ENCODE results near the gene SDHAF1.
"Not testable (repeated sequence)": the region's sequence is repeated elsewhere in the genome, so short reads cannot be mapped to it uniquely, and the experiment has no call there.

Gene SDHAF1

DNA sequence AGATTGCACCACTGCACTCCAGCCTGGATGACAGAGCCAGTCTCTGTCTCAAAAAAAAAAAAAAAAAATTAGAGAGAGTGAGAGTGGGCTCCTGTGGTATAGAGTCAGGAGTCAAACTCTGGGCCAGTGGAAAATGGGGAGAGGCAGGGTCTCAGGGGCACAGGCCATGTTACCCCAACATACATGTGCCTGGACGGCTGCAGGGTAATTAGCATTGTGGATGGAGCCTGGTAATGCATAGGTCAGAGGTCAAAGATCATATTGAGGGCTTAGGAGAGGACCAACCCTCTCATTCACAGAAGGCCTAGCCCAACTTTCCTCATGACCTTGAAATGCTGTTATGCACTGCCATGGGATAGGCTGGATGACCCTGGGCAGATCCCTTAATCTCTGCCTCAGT is 30.6 kb downstream of the SDHAF1 start:
- no peak for DNase-seq

DNA sequence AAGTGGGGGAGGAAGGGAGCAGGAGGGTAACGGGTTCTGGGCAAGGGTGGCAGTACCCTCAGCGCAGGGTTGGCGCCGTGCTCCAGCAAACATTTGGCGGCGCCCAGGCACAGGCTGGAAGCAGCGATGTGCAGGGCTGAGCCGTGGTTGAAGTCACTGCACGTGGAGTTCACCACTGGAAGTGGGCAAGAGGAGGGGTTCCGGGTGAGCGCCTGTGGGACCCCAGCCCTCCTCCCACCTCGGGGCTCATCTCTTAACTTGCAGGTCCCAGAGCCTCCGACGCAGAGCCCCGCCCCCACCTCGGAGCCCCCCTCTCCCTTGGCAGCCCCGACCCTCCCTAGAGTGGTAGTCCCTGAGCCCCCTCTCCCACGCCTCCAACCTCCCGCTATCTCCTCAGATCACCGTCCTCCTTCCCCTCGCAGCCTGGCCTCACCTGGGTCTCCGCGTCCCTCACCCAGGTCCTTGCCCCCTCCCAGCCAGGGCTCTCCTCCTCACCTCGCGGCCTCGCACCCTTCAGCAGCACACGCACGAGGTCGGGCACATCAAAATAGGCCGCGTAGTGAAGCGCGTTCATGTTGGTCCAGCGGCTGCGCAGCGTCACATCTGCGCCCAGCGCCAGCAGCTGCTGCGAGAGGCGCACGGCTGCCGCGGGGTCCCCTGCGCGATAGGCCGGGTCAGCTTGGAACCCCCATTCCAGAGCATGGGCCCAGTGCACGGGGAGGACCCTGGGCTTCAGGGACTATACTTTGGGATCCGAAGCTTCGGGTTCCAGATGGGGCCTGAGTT is 31.3 kb downstream of the SDHAF1 start:
- DNase-seq: no peak

DNA sequence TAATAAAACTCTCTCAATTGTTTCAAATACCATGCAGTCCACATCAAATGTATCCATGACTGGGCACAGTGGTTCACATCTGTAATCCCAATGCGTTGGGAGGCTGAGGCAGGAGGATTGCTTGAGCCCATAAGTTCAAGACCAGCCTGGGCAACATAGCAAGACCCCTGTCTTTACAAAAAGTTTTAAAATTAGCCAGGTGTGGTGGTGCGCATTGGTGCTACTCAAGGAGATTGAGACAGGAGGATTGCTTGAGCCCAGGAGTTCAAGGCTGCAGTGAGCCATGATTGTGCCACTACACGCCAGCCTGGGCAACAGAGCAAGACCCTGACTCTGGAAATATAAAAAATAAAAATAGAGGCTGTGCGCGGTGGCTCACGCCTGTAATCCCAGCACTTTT is 32.7 kb downstream of the SDHAF1 start:
- no peak for DNase-seq

DNA sequence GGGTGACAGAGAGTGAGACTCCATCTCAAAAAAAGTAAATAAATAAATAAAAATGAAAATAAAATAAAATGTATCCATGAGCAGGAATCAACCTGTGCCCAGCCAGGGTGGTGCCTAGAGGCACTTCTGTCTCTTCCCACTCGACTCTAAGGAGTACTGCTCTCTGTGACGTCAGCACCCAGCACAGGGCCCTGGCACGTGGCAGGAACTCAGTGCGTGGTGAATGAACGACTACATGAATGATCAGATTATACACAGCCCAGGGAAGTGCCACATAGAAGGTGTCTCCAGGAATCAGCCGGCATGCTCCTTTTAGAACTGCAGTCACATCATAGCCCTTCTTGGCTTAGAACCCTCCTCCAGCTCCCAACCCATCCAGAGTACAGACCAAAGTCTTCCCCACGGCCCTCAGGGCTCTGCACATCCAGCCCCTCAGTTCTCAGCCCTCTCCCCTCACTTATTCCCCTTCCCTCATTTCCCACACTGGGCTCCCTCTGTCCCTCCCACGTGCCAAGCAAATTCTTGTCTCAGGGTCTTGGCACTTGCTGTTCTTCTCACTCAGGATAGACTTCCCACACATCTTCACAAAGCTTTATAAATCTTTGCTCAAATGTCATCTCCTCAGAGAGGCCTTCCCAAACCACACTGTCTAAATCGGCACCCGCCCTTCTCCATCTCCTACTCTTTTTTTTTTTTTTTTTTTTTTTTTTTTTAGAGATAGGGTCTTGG is 33.5 kb downstream of the SDHAF1 start:
- no peak for DNase-seq

DNA sequence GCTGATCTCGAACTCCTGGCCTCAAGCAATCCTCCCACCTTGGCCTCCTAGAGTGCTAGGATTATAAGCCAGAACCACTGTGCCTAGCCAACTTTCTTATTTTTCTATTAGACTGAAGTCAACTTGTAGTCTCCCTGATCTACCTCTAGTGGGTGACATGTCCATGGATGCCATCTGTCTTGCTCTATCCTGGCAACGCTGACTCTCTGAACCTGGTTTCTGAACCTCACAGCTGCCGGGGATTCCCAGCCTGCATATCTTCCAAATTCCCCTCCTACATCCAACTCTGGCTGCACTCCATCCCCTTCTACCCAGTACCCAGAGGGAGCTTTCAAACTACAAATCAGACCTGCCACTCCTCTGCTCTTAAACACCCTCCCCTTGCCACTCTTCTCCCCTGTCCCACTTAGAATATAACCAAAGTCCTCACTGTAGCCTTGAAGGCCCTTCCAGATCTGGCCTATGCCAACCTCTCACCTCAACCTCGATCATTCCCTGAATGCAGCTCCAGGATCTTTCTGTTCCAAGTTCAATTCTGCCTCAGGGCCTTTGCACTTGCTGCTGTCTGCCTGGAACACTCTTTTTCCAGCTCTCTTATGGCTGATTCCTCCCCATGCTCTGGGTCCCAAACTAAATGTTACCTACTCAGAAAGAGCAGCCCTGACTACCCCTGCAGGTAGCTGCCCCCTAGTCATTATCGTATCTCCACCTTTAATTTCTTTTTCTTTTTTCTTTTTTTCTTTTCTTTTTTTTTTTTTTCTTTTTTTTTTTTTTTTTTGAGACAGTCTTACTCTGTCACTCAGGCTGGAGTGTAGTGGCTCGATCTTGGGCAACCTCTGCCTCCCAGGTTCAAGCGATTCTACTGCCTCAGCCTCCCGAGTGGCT is 35.5 kb downstream of the SDHAF1 start:
- DNase-seq: no peak

DNA sequence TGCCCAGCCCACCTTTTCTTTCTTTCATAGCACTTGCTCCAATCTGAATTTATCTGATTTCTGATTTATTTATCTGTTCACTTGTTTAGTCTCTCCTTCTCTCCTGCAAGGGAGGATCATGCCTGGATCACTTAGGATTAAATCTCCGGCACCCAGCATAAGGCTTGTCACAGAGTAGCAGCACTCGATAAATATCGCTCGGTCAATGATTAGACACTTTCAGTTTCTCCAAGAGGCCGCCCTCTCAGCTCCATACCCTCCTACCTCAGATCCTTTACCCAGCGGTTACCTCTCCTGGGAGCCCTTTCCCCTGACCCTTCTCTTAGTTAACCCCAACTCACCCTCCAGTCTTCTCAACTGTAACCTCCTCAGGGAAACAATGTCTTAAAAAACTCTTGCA is 36.3 kb downstream of the SDHAF1 start:
- DNase-seq: no peak

DNA sequence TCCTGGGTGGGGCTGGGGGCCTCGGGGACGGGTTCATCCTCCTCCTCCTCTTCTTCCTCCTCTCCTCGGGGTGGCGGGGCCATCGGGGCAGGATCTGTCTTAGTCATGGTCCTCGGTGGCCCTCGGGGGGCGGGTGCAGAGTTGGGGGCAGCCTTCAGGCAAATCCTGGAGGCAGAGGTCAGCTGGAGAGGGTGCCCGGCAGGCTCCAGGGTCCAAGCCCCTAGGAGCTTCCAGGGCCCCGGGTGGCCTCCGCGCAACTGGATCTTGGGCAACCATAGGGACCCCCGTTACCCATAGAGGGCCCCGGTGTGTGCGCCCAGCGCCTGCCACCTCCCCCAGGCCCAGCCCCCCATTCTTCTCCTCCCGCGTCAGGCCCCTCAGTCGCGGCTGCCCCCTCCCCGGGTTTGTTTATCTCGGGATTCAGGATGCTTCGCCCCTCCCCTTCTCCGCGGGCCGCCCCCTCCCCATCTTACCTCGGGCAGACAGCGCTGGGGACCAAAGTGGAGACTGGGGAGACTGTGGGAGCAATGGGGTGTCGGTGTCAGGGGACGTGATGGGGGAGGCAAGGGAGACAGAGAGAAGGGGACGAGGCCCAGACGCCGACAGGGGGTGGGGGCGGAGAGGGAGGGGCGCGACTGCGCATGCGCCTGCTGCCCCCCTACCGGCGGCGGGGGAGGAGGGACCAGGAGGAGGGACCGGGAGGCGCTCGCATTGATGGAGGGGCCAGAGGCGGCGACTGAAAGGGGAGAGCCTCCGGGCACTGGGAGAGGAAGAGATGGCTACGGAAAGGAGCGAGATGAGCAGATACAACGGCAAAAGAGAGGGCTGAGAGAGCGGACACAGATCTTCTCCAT is 37.5 kb downstream of the SDHAF1 start, which contains the start of gene CLIP3:
TSS of gene CLIP3 (minus strand) at position 623 of the 854 bp plus-strand sequence. CDS start at position 107, 516 bp downstream.
- DNase-seq: no peak

DNA sequence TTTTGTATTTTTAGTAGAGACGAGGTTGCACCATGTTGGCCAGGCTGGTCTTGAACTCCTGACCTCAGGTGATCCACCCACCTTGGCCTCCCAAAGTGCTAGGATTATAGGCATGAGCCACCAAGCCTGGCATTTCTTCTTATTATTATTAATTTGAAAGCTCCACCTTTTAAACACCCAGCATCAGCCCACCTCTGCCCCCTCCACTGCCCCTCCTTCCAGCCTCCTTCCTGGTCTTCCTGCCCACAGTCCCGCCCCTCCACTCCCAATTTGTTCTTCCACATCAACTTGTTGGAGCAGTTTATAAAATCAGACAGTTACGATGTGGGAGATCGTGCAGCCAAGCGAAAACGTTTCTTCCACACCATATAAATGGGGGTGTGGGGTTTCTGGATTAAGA is 45.5 kb downstream of the SDHAF1 start:
- no peak for DNase-seq

DNA sequence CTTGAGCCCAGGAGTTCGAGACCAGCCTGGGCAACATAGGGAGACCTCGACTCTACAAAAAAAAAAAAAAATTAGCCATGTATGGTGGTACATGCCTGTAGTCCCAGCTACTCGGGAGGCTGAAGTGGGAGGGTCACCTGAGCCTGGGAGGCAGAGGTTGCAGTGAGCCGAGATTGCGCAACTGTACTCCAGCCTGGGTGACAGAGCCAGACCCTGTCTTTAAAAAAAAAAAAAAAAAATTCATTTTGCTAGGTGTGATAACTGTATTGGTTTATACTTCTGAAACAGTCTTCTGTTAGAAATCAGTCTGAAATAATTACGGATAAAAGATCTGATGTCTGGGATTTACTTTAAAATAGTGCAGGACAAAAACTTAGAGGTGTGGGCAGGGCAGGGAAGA is 46.1 kb downstream of the SDHAF1 start:
- DNase-seq: not testable (repeated sequence)

DNA sequence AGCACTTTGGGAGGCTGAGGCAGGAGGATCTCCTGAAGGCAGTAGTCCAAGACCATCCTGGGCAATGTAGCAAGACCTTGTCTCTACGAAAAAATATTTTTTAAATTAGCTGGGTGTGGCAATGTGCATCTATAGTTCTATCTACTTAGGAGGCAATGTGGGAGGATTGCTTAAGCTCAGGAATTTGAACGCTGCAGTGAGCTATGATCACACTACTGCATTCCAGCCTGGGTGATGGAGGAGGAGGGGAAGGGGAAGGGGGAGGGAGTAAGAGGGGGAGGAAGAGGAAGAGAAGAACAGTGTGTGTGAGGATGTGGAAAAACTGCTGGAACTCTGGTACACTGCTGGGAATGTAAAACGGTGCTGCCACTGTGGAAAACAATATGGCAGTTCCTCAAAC is 46.8 kb downstream of the SDHAF1 start:
- DNase-seq: no peak

DNA sequence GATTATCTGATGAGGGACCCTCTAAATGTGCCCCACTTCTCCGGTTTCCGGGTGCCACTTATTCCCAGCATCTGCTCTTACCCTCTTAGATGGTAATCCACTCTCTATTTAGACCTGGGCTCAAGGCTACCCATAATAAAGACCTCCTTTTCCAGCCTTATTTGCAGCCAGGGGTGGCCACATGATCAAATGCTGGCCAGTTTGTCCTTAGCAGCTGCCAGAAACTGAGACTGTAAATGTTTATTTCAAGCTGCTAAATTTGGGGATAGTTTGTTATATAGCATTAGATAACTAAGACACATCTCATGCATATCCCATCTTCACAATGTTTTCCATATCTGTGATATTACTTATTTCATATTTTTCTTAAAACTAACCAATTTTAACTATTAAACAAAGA is 49.0 kb downstream of the SDHAF1 start:
- DNase-seq: no peak
